Measurements from ENCODE around the gene MIOS.
"Not testable (repeated sequence)": the region's sequence is repeated elsewhere in the genome, so short reads cannot be mapped to it uniquely, and the experiment has no call there.

Gene MIOS

DNA sequence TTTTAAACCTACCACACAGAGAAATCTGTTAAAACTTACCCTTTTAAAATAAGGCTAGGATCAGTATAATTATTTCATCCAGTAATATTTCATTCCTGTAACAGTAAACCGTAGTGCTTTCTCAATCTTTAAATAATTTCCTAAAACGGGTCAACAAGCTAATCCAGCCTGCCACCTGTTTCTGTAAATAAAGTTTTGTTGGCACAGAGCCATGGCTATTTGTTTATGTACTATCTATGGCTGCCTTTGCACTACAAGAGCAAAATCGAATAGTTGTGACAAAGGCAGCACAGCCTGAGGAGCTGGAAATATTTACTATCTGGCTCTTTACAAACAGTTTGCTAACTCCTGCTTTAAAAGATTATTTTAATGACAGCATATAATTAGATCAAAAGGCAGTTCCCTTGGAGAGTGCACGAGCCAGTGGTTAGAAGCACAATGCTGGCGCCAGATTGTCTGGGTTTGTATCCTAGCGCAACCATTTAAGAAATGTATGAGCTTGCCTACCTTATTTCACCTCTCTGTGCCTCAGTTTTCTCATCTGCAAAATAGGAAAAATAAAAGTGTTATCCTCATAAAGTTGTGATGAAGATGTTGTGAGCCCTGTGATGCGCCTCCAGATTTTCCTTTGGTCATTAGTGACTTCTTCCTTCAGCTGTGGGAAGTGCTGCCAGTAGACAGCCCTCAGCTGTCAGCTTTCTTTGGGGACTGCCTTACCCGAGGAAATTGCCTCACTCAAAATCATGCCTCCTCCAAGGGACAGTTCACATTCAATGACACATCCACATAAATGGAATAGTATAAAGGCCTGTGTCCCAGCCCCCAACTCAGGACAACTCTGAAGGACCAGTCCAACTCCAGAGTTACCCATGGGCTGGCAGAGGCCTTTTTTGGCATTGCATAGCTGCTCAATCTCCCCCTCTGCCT, 11.8 kb upstream of the MIOS start:
- no peak for DNase-seq (ENCODE audit: low read depth in 2 of 2)

GRCh38 chr7:7556852-7557251, 9.8 kb upstream of the MIOS start:
- DNase-seq (ENCODE audit: low read depth in 2 of 2): no peak

- DNase-seq (ENCODE audit: low read depth in 2 of 2): no peak
Observed at GRCh38 chr7:7557252-7557651, 9.4 kb upstream of the MIOS start.

- DNase-seq (ENCODE audit: low read depth in 2 of 2): not testable (repeated sequence)
Observed at GRCh38 chr7:7561591-7561990, 5.1 kb upstream of the MIOS start.

- DNase-seq (ENCODE audit: low read depth in 2 of 2): no peak
Observed at GRCh38 chr7:7562736-7563135, 3.9 kb upstream of the MIOS start.

DNA sequence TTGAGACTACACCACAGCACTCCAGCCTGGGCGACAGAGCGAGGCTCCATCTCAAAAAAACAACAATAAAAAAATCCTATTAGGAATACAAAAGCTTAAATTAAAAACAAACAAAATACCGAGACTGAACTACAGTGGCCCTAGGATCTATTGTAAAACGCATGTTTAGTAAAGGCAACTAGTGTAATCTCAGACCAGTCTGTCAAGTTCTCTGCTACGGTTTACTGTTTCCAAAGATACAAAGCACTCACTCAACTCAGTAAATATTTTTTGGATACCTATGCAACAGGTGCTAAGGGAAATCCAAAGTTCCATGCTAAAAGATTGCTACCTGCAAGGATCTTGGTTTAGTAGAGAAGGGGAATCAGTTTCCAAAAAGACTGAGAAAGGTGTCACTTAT, 3.4 kb upstream of the MIOS start:
- no peak for DNase-seq (ENCODE audit: low read depth in 2 of 2)

DNA sequence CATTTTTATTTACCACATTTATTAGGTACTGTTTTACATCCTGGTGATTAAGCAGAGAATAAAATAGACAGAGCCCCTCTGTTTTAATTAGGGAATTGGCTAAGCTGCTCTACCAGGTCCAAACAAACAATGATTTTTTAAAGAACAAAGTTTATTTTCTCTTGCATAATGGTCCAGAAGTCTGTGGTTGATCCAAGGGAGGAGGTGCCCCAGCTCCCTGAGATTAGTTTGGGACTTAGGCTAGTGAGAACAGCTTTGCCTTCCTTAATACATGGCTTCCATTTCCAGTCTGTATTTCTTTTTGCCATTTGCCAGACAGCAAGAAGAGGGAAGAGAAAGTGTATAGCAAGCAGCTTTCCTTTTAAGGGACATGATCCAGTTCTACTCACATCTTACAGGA, 2.9 kb upstream of the MIOS start:
- DNase-seq (ENCODE audit: low read depth in 2 of 2): no peak

GRCh38 chr7:7564323-7564780, 2.3 kb upstream of the MIOS start:
- DNase-seq (ENCODE audit: low read depth in 2 of 2): no peak

- no peak for DNase-seq (ENCODE audit: low read depth in 2 of 2)
Observed at GRCh38 chr7:7565018-7565680, 1.5 kb upstream of the MIOS start.

DNA sequence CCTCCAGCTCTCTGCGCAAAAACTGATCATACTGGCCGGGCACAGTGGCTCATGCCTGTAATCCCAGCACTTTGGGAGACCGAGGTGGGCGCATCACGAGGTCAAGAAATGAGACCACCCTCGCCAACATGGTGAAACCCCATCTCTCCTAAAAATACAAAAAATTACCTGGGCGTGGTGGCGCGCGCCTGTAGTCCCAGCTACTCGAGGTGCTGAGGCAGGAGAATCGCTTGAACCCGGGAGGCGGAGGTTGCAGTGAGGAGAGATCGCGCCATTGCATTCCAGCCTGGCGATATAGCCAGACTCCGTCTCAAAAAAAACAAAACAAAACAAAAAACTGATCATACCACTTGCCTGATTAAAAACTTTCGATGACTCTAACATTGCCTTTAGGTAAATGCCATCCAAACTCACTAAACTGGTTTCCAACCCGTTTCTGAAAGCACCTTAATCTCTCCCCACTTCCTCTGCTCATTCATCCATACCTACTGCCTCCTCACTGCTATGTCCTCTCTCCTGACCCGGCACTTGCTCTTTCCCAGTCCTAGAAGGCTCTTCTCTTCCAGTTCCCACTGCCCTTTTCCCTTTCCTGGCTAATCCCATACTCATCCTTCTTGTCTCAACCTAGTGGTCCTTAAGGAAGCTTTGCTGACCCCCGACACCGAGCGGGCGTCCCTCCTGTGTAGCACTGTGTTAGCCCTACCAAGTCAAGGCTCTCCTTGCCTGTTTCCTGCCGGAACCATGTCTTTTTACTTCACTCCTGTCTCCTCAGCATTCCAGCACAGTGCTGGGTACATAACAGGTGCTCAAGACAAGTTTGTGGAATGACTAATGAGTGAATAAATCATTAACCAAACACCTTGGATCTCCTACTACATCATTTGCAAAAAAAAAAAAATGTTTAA, 686 bp upstream of the MIOS start:
- no peak for DNase-seq (ENCODE audit: low read depth in 2 of 2)

- DNase-seq (ENCODE audit: low read depth in 2 of 2): no peak
Observed at GRCh38 chr7:7567898-7568531, 1.3 kb downstream of the MIOS start.

- DNase-seq (ENCODE audit: low read depth in 2 of 2): no peak
Observed at GRCh38 chr7:7568553-7568952, 1.9 kb downstream of the MIOS start.

DNA sequence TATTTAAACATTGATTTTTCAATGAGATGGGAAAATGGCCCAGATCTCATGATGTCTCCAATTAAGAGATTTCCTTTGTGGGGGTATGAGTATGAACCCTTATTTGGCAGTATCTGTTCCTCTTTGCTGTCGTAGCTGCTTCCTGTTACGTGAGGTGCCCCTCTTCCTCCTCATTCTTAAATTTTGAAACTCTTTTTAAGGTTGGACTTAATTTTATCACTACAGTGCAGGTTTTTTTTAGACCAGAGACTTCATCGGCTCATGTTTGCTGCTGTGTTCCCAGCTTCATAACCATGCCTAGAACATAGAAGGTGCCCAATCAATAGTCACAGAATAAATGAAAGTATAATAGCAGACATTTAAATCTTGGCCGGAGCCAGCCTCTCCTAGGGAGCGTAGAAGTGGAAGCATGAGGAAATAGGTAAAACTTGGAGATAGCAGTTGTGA, 2.4 kb downstream of the MIOS start:
- DNase-seq (ENCODE audit: low read depth in 2 of 2): no peak

DNA sequence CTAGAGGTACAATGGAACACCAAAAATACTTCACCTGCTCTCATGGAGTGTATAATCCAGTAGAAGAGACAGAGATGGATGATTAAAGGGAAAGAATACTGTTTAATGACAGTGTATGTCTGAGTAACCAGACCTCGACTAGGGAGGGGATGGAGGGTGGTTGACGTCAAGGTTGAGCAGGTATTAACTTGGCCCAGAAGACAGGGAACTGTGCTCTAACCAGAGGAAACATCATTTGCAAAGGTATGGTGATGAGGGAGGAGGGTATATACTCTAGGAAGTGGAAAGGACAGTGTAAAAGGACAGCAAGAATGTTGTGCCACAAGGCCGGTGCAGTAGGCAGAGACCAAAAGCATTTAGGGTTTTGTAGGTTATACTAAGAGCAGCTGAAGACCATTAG, 2.9 kb downstream of the MIOS start:
- DNase-seq (ENCODE audit: low read depth in 2 of 2): no peak

- no peak for DNase-seq (ENCODE audit: low read depth in 2 of 2)
Observed at GRCh38 chr7:7570584-7570983, 3.9 kb downstream of the MIOS start.

GRCh38 chr7:7573701-7574100, 7.0 kb downstream of the MIOS start:
- DNase-seq (ENCODE audit: low read depth in 2 of 2): no peak

GRCh38 chr7:7576344-7576743, 9.7 kb downstream of the MIOS start:
- DNase-seq (ENCODE audit: low read depth in 2 of 2): no peak

DNA sequence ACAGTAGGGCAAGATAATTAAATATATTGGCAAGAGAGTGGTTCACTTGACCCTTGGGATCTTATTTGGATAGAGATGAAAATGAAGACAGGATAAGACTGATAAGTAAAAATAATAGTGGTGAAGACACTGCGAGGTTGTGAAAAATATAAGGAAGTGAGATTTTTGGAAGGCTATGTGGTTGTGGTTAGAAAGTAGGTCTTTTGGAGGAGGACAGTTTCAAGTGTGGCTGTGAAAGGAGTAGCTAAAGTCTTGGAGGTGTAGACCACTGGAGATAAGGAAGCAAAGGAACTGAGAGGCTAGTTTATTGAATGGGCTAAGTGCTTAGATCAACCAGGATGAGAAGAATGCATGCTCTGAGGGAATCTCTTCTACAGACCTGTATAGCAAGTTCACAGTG, 11.2 kb downstream of the MIOS start:
- no peak for DNase-seq (ENCODE audit: low read depth in 2 of 2)

GRCh38 chr7:7579638-7580037, 13.0 kb downstream of the MIOS start:
- DNase-seq (ENCODE audit: low read depth in 2 of 2): no peak

DNA sequence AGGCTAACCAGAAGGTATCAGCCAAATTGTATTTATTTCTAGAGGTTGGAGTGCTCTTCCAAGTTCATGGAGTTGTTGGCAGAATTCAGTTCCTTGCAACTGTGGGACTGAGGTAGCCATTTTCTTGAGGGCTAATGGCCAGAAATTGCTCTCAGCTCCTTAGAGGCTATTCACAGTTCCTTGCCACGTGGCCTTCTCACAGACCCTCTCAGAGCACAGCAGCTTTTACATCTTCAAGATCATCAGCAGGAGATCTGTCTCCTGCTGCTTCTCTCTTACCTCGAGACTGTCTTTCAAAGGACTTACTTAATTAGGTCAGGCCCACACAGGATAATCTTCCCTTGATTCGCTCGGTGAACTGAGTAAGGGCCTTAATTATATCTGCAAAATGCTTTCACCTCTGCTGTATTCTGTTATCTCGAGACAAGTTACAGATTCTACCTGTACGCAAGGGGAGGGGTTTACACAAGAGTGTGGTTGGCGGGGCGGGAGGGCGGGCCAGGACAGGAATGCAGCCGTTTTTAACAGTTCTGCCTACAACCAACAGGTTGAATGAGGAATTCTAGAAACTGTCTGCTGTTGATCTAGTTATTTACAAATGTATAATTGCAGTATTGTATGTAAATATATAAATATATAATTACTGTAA, 15.0 kb downstream of the MIOS start:
- no peak for DNase-seq (ENCODE audit: low read depth in 2 of 2)

GRCh38 chr7:7582596-7582995, 15.9 kb downstream of the MIOS start:
- no peak for DNase-seq (ENCODE audit: low read depth in 2 of 2)

Measured in stimulated activated CD8-positive, alpha-beta memory T cell treated with anti-CD3 and anti-CD28 coated beads, Interleukin-7, amount 100 ng/mL, for 1 hour (primary cell).